Fibroblast of pulmonary artery (primary cell): ENCODE measurements around the gene GAL3ST2.

Experiments
- DNase-seq: peaks from one replicate; pipeline ENCODE4 v3.0.0-alpha.2; 2010; ENCODE audit warnings: low read depth
- H3K4me3 ChIP-seq: replicated peaks from 2 replicates; pipeline ENCODE4 v1.5.1; 2011; ENCODE audit warnings: low read depth, mild to moderate bottlenecking, control low read depth, low read length, moderate library complexity
- TF ChIP-seq, protein P1 (sequence below): IDR thresholded peaks from 2 replicates; pipeline ENCODE4 v1.5.1; 2011; ENCODE audit warnings: mild to moderate bottlenecking, control low read depth, low read length, inconsistent platforms; ENCODE audit errors: missing control alignments

The GAL3ST2 gene

DNA sequence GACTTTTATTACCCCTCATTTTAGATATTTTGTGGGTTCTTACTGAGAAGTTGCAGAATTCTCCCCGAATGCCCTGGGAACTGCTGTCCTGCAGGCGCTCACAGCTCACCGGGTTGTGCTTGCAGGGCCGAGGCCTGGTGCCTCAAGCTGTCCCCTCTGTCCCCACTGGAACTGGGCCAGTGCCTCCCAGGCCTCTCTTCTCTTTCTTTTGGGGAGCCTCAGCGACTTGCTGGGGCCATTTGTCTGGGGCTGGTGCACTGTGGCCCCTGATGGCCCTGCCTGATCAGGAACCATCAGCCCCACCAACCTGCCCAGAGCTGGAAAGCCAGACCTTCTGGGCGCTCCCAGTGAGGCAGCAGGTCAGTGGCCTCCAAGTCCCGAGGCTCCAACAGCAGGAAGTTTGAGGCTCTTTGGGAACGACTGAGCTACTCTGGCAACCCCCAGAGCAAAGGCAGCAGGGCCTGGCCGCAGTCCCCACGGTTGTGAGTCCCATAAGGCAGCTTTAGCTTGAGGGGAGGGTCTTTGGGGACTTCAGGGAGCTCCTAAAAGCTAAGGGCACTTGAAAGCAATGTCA is 17.7 kb downstream of the GAL3ST2 start:
- no peak for DNase-seq
- TF ChIP-seq, protein P1, sequence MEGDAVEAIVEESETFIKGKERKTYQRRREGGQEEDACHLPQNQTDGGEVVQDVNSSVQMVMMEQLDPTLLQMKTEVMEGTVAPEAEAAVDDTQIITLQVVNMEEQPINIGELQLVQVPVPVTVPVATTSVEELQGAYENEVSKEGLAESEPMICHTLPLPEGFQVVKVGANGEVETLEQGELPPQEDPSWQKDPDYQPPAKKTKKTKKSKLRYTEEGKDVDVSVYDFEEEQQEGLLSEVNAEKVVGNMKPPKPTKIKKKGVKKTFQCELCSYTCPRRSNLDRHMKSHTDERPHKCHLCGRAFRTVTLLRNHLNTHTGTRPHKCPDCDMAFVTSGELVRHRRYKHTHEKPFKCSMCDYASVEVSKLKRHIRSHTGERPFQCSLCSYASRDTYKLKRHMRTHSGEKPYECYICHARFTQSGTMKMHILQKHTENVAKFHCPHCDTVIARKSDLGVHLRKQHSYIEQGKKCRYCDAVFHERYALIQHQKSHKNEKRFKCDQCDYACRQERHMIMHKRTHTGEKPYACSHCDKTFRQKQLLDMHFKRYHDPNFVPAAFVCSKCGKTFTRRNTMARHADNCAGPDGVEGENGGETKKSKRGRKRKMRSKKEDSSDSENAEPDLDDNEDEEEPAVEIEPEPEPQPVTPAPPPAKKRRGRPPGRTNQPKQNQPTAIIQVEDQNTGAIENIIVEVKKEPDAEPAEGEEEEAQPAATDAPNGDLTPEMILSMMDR: no peak
- no peak overlapping the region for H3K4me3 ChIP-seq

DNA sequence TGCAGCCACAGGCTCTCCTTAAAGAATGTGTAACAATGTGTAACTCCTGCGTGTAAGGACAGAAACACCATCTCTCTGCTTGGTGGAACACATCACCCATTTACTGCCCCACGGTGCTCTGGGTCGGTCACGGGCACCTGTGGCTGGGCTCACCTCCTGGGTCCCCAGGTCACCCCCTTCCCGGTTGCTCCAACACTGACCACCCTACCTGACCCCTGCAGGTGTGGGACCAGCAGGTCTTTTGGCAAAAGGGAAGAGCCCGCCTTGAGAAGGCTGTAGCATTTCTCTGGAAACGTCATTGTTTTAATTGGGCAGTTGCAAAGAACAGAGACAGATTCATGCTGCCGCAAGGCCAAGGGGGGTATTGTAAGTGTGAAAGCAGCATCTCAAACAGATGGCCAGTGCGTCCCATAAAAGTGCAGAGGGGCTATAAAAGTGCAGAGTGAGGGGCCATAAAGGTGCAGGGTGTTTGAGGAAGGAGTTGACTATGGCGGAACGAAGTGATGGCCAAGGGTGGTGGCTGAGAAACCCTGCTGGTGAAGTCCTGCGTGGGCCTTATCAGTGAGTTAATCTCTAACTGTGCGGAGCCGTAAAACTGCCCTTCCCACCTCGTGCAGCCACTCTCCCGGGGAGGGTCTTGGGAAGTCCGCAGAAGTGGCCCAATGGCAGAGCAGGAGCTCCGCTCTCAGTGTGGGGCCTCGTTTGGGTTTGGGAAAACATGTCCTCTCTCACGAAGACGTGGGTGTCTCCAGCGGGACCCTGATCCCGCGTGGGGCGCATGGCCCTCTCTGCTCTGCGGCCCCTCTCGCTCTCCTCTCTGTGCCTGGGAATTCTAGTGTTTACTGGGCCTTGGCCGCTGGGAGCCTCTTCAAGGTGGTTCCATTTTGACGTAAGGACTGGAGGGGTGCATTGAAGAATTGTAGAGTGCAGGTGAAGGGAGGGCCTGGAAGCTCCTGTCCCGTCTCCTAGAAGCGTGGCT is 18.7 kb downstream of the GAL3ST2 start:
- no peak for DNase-seq
- TF ChIP-seq, protein P1: no peak
- no peak overlapping the region for H3K4me3 ChIP-seq

DNA sequence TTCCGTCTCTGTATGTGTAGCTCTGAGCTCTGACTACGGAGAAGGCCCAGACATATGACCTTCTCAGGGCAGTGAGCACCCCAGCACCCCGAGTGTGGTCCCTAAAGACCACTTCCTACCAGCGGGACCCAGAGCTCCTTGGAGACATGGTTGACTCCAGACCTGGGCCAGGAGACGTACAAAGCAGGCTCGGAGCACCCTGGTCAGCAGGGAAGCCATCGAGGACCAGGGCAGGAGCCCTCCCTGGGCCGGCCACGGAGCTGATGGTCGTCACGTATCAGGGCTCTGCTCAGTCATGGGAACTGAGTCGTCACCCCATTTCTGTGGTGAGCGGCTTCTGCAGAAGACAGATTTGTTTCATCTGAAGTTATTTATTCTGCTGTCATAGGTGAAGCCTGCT is 19.6 kb downstream of the GAL3ST2 start:
- no peak overlapping the region for H3K4me3 ChIP-seq
- TF ChIP-seq, protein P1: no peak
- DNase-seq: no peak

DNA sequence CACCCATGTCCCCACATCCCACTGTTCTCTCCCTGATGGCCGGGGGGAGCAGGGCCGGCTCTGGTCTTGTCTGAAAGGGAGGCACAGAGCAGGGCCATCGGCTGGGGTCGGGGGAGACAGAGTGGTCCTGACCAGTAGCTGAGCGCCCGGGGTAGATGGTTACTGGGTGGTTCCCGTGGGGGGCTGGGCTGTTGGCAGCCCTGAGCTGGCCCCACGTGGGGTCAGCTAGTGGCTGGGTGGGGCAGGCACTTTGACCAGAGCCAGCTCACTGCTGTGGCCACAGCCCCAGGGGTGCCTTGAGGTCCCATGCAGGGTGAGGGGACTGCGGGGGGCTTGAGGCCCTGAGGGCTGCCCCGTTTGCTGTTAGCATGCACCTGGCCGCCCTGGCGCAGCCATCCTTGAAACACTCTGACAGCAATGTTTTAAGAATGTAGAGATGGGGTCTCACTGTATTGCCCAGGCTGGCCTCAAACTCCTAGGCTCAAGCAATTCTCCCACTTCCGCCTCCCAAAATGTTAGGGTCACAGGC is 20.1 kb downstream of the GAL3ST2 start:
- DNase-seq: no peak
- H3K4me3 ChIP-seq: no peak overlapping the region
- TF ChIP-seq, protein P1: no peak

DNA sequence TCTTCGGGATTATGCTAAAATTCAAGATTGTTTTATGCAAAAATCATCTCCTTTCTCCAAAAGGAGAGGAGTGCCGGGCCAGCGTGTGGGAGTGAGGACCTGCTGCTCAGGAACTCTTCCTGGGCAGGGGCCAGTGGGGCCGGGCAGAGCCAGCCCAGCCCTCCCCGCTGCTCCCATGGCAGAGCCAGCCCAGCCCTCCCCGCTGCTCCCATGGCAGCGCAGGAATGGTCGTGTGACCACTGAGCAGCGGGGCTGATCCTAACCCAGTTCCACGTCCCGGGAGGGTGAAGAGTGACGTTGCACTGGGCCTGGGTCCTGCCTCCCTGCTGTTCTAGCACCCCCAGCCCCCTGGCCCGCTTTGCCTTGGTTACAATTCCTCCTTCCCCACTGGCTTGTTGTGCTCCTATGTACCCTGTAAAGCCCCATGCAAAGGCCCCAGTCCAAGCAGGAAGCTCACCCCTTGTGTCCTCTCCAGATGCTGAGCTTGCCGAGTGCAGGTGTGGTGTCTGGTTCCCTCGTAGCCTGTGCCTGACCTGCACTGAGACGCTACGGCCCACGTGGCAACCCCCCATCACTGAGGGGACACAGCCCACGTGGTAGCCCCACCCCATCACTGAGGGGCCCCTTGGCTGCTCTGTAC is 20.9 kb downstream of the GAL3ST2 start:
- DNase-seq: no peak
- TF ChIP-seq, protein P1: no peak
- H3K4me3 ChIP-seq: no peak overlapping the region

DNA sequence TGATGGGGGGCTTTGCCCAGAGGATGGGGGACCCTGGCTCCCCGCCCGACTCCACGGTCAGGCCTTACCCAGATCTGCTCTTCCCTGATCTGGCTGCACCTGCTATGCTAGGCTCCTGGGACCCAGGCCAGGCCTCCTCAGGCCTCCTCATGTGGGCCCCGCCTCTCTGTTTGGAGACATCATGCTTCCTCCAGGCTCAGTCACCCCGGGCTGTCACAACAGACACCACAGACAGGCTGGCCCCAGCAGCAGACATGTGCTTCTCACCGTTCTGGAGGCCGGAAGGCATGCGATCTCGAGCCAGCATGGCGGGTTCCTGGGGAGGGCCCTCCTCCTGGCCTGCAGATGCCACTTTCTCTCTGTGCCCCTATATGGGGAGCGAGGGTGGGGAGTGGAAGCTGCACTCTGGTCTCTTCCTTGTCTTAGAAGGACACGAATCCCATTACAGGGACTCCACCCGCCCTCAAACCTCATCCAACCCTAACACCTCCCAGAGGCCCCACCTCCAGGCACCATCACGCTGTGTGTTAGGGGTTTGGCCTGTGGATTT is 21.5 kb downstream of the GAL3ST2 start:
- TF ChIP-seq, protein P1: no peak
- no peak overlapping the region for H3K4me3 ChIP-seq
- no peak for DNase-seq
